Psoas muscle (tissue), 8 donors: ENCODE results near the gene PDE8A. TPM values are rescaled to one million over a fixed set of nuclear protein-coding genes. Genes with fewer than 3 reads are reported as not detected.
A peak's percentile ranks its signal among the peaks of the same experiment; 100 is the strongest.

ENCODE experiments used
- ATAC-seq, 4 donors: fragments of 200-7000 bp; cut with Tn5 transposase; one replicate each; pipeline ENCODE4 v1.9.1; 2020; ENCODE audit warnings: moderate library complexity in 3 of 4, mild to moderate bottlenecking in 2 of 4
- DNase-seq, 2 donors: peaks; one replicate each; pipeline ENCODE4 v3.0.0-alpha.2; 2020
- H3K27ac ChIP-seq: fragments of 200-600 bp; one replicate; pipeline ENCODE4 v1.8.0; 2022
- H3K27me3 ChIP-seq, 3 donors: fragments of 200-600 bp in 1 of 3; one replicate each; pipeline versions ENCODE4 v1.6.1 to v1.8.0; 2013 to 2022; ENCODE audit warnings: low read length in 2 of 3, mild to moderate bottlenecking in 2 of 3, moderate library complexity in 1 of 3; ENCODE audit not compliant: insufficient read depth in 3 of 3
- H3K36me3 ChIP-seq, 2 donors: fragments of 200-600 bp in 1 of 2; one replicate each; pipeline versions ENCODE4 v1.6.1 to v1.8.0; 2013 to 2022; ENCODE audit warnings: low read depth in 1 of 2, mild to moderate bottlenecking in 1 of 2, moderate library complexity in 1 of 2; ENCODE audit not compliant: insufficient read depth in 1 of 2
- H3K4me1 ChIP-seq: fragments of 200-600 bp; one replicate; pipeline ENCODE4 v1.8.0; 2022
- H3K4me3 ChIP-seq: fragments of 200-600 bp; one replicate; pipeline ENCODE4 v1.8.0; 2022; ENCODE audit warnings: mild to moderate bottlenecking
- H3K9me3 ChIP-seq: fragments of 200-600 bp; one replicate; pipeline ENCODE4 v1.8.0; 2022
- WGBS, 3 donors: extraction: QIAGEN DNeasy Blood & Tissue Kit; methylation state at CpG; one replicate each; pipeline versions ENCODE4 v1.1.6 to v1.1.7; 2013; 5-methylcytosine and 5-hydroxymethylcytosine counted together
- intact Hi-C, 2 donors: fragments of 100-400 bp; cut with DNase I; formaldehyde crosslinking; loops; one replicate each; pipeline versions ENCODE4 v1.11.0 to v1.14.2; 2022
- polyA plus RNA-seq, 3 donors: library from polyadenylated mRNA; stranded (reverse); fragments of 200-250 nt; gene quantifications; one replicate each; pipeline ENCODE4 v1.2.3, GENCODE V29; 2013
- total RNA-seq, 4 donors: library from RNA; stranded (reverse); fragmentation: NEBNext Ultra II Directional in 2 of 4; extraction: Animal tissue kit (Norgen Biotek cat#: 25700) in 2 of 4; gene quantifications; one replicate each; pipeline versions ENCODE4 v1.2.1 to v1.2.4, GENCODE V29; 2021 to 2023
- TF ChIP-seq, protein P1 (sequence below): fragments of 200-600 bp; IDR thresholded peaks from one replicate; pipeline ENCODE4 v1.8.0; 2022; ENCODE audit warnings: antibody characterized with exemption
- donor health status: healthy with polysubstance abuse.
- donor health status: DM: no; HTN: no; CAD: no; lungs with moderate emphysema.
- donor health status: Bipolar disorder and iron deficiency.
- donor health status: healthy.
- donor health status: DM: yes; HTN: yes; CAD: no.
- donor health status: DM: no; HTN: no; CAD: no.
- donor health status: DM: no; HTN: no; CAD: no.
- donor health status: DM: yes; HTN: yes; CAD: no.

Gene PDE8A
- total and polyA plus RNA-seq, 7 donors, result 6.5 to 12.1 (median 10.5) TPM

DNA sequence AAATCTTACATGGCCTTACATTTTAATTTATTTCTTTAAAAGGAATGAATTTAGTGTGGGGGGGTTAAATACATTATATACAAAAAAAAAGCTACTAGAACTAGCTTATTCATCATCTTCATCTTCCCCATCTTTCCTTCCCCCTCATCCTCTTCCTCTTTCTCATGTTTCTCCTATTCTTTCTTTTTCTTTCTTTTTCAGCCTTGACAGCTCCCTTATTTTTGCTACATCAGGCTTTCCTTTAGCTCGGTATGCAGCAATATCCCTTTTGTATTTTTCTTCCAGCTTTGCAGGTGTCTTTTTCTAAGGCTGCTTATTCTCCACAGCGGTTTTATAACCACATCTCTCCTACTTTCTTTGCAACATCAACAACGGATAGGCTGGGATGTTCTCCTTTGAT is 41.3 kb upstream of the PDE8A start:
- Histone ChIP-seq H3K4me3 (no peak overlapping the region), H3K9me3 (no peaks in the 10 kb centered on the region), H3K36me3 (no peaks in the 10 kb centered on the region), H3K27me3 (no peaks in the 10 kb centered on the region), H3K27ac (no peak overlapping the region), H3K4me1 (peaks cover 11% of the 10 kb centered on the region)
- WGBS, 3 donors, result 71 to 82% (median 74%) methylated on average over 3 of the region's 3 CpGs
- no peak for ATAC-seq
- intact Hi-C loops, result no loop called here
- no peak for DNase-seq
- TF ChIP-seq, protein P1, sequence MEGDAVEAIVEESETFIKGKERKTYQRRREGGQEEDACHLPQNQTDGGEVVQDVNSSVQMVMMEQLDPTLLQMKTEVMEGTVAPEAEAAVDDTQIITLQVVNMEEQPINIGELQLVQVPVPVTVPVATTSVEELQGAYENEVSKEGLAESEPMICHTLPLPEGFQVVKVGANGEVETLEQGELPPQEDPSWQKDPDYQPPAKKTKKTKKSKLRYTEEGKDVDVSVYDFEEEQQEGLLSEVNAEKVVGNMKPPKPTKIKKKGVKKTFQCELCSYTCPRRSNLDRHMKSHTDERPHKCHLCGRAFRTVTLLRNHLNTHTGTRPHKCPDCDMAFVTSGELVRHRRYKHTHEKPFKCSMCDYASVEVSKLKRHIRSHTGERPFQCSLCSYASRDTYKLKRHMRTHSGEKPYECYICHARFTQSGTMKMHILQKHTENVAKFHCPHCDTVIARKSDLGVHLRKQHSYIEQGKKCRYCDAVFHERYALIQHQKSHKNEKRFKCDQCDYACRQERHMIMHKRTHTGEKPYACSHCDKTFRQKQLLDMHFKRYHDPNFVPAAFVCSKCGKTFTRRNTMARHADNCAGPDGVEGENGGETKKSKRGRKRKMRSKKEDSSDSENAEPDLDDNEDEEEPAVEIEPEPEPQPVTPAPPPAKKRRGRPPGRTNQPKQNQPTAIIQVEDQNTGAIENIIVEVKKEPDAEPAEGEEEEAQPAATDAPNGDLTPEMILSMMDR, result no peak

DNA sequence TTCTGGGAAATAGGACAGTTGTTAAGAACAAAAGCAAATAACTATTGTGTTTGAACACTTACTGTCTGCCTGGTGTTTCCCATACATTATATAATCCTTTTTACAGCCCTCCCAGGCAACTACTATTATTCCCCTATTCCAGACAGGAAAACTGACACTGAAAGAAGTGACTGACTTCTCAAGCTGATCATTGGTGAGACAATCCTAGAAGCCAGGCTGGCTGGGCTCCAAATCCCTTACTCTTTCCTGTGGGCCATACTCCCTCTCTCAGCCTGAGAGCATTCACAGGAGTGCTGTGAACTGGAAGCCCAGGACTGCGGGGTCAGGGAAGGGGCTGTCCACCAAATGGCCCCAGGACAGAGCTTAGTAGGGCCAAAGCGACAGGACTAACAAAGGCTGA is 39.2 kb upstream of the PDE8A start:
- 90 to 93% (median 92%) methylated on average over 2 of the region's 2 CpGs for WGBS, 3 donors
- TF ChIP-seq, protein P1, result no peak
- no peak overlapping the region for H3K27ac ChIP-seq
- DNase-seq, result no peak
- no peak overlapping the region for H3K4me3 ChIP-seq
- H3K9me3 ChIP-seq, result no peaks in the 10 kb centered on the region
- no peak for ATAC-seq
- H3K27me3 ChIP-seq, result no peaks in the 10 kb centered on the region
- H3K36me3 ChIP-seq, result no peaks in the 10 kb centered on the region
- H3K4me1 ChIP-seq, result peaks cover 11% of the 10 kb centered on the region
- intact Hi-C loops, result no loop called here

DNA sequence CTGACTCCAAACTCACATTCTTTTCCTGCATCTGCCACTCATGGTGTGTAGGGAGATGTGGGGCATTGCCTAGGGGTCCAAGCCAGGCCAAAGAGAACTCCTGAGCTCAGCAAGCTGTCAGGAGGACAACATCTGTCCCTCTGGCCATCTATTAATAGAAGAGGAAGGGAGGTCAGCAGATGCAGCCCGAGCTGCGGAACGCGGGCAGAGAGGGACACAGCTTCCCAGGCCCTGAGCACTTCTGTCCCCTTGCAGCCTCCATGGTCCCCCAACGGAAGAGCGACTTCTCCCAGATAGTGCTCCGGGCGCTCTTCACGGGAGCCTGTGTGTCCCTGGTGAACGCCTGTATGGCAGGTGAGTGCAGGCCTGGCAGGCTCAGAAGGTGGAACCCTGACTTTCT is 37.3 kb upstream of the PDE8A start:
- peak overlapping the region; percentile 25 for H3K4me3 ChIP-seq
- ATAC-seq (peak; percentile 77 to 91 (median 84)), DNase-seq (no peak)
- H3K4me1 ChIP-seq, result peaks cover 11% of the 10 kb centered on the region
- no peaks in the 10 kb centered on the region for H3K36me3 ChIP-seq
- peak overlapping the region; percentile 53 for H3K27ac ChIP-seq
- no peaks in the 10 kb centered on the region for H3K27me3 ChIP-seq
- TF ChIP-seq, protein P1, result no peak
- intact Hi-C loops, result no loop called here
- 49 to 58% (median 52%) methylated on average over 10 of the region's 10 CpGs for WGBS, 3 donors
- H3K9me3 ChIP-seq, result no peaks in the 10 kb centered on the region

DNA sequence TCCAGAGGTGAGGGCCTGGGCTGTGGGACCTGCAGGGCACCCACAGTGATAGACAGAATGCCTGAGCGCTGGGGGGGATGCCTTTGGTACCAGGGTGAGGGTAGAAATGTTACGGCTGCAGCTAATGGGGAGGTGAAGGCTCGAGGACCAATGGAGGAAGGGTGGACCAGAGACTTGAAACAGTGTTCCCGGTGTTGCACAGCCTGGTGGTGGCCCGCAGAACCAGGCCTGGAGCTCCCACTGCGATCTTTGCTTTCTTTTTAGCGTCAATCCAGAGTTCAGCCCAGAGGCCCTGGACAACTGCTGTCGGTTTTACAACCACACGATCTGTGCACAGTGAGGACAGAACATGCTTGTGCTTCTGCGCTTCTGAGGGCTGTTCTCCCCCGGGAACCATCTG is 36.8 kb upstream of the PDE8A start:
- Histone ChIP-seq H3K36me3 (no peaks in the 10 kb centered on the region), H3K4me3 (peak overlapping the region; percentile 25), H3K27me3 (no peaks in the 10 kb centered on the region), H3K27ac (no peak overlapping the region), H3K4me1 (peaks cover 11% of the 10 kb centered on the region), H3K9me3 (no peaks in the 10 kb centered on the region)
- no peak for DNase-seq
- TF ChIP-seq, protein P1, result no peak
- peak in 2 of 4 donors; percentile 4 to 20 for ATAC-seq
- intact Hi-C loops, result no loop called here
- 81 to 84% (median 82%) methylated on average over 11 of the region's 11 CpGs for WGBS, 3 donors

DNA sequence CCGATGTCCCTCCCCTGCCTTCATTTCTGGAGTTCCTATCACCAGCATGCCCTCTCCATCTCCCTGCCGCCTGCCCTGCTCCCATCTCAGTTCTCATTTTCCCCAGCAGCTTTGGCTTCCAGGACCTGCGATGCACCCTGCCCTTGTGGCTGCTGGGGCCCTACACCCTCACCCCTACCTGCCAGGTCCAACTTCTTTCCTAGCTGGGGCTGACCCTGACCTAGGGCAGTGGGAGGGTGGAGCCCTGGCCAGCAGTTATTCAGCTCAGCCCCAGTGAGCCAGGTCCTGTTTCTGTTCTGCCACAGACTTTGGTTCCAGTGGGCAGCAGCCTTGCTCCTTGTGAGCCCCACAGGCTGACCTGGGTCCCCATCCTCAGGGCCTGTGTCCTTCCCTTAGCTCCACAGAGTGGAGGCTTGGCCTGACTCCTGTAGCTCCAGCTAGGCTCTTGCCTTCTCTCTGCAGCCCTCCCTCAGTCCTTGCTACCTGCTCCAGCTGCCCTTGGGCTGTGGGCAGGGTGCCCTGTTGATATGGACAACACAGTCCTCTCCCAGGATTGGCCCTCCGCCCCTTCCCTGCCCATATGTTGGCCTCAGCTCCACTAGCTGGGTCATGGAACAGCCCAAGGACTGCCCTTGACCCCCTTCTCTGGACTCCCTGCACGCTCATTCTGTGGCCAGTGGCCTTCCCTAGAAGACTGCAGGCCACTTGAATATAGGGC is 34.7 kb upstream of the PDE8A start:
- H3K36me3 ChIP-seq, result no peaks in the 10 kb centered on the region
- TF ChIP-seq, protein P1, result no peak
- no peak overlapping the region for H3K27ac ChIP-seq
- no peak overlapping the region for H3K4me3 ChIP-seq
- no peaks in the 10 kb centered on the region for H3K27me3 ChIP-seq
- H3K4me1 ChIP-seq, result peaks cover 11% of the 10 kb centered on the region
- DNase-seq (no peak), ATAC-seq (no peak)
- 91 to 95% (median 91%) methylated on average over 5 of the region's 5 CpGs for WGBS, 3 donors
- intact Hi-C loops, result no loop called here
- H3K9me3 ChIP-seq, result no peaks in the 10 kb centered on the region
